HG03520 (cell line): ENCODE data around the gene UQCRC2.
"Not testable (repeated sequence)": the region's sequence is repeated elsewhere in the genome, so short reads cannot be mapped to it uniquely, and the experiment has no call there.

Source experiments
- ATAC-seq: cut with Tn5 transposase; IDR thresholded peaks from one replicate; pipeline ENCODE4 v1.9.1; 2021; ENCODE audit warnings: mild to moderate bottlenecking, moderate library complexity; ENCODE audit not compliant: unreplicated experiment

Gene UQCRC2

GRCh38 chr16:22008215-22009059 lies 55.3 kb downstream of the UQCRC2 start:
- peak; percentile 7 for ATAC-seq

- ATAC-seq: no peak
These were observed 57.7 kb downstream of the UQCRC2 start for GRCh38 chr16:22010902-22011301.

GRCh38 chr16:22012241-22012640 lies 59.1 kb downstream of the UQCRC2 start:
- no peak for ATAC-seq

- ATAC-seq: no peak
These were observed 60.3 kb downstream of the UQCRC2 start for GRCh38 chr16:22013486-22013885.

GRCh38 chr16:22014271-22014873 lies 61.2 kb downstream of the UQCRC2 start:
- ATAC-seq: no peak

GRCh38 chr16:22016927-22017326 lies 63.8 kb downstream of the UQCRC2 start:
- ATAC-seq: no peak

- ATAC-seq: no peak
These were observed 65.4 kb downstream of the UQCRC2 start for GRCh38 chr16:22018559-22018958.

- no peak for ATAC-seq
These were observed 69.0 kb downstream of the UQCRC2 start for GRCh38 chr16:22022151-22022550.

- no peak for ATAC-seq
These were observed 70.3 kb downstream of the UQCRC2 start for GRCh38 chr16:22023505-22023904.

- not testable (repeated sequence) for ATAC-seq
These were observed 71.6 kb downstream of the UQCRC2 start for GRCh38 chr16:22024785-22025184.

GRCh38 chr16:22027633-22028032 lies 74.5 kb downstream of the UQCRC2 start:
- ATAC-seq: no peak

- ATAC-seq: no peak
These were observed 76.5 kb downstream of the UQCRC2 start for GRCh38 chr16:22029632-22030031.

- no peak for ATAC-seq
These were observed 77.1 kb downstream of the UQCRC2 start for GRCh38 chr16:22030087-22030812.

- ATAC-seq: no peak
These were observed 78.4 kb downstream of the UQCRC2 start for GRCh38 chr16:22031483-22032083.
